A673 (cell line): ENCODE data around the gene ERBB3. TPM values are rescaled to one million over a fixed set of nuclear protein-coding genes. Genes with fewer than 3 reads are reported as not detected.

ENCODE experiments used
- BruUV-seq: library from RNA; stranded (reverse); fragments of 400-500 nt; replicated peaks from 2 replicates; lab custom pipeline; 2021; lab: Mats Ljungman, UMichigan
- CTCF ChIA-PET: fragments of 300-600 bp; sonication (Branson Sonifier 250); formaldehyde crosslinking; loops from one replicate; lab custom pipeline; 2022; ENCODE audit warnings: antibody characterized with exemption; lab: Charles Lee
- POLR2A ChIA-PET: fragments of 300-600 bp; sonication (Branson Sonifier 250); formaldehyde crosslinking; loops from one replicate; lab custom pipeline; 2022; ENCODE audit warnings: antibody characterized with exemption; ENCODE audit not compliant: low non-redundant PET; lab: Charles Lee
- DNase-seq: peaks from one replicate; pipeline ENCODE4 v3.0.0-alpha.2; 2015; ENCODE audit warnings: low spot score
- H3K27ac ChIP-seq: fragments of 200-600 bp; sonication (generic); 2 replicates; pipeline ENCODE4 v1.5.1; 2016; ENCODE audit warnings: mixed run types, low read depth, mild to moderate bottlenecking, mixed read lengths, antibody characterized with exemption, low read length; ENCODE audit not compliant: poor library complexity, severe bottlenecking
- H3K27me3 ChIP-seq: fragments of 200-600 bp; sonication (generic); replicated peaks from 2 replicates; pipeline ENCODE4 v1.6.1; 2017; ENCODE audit warnings: mixed run types, low read depth, mild to moderate bottlenecking, mixed read lengths, antibody characterized with exemption, low read length; ENCODE audit not compliant: insufficient read depth, poor library complexity
- H3K36me3 ChIP-seq: fragments of 200-600 bp; sonication (generic); 2 replicates; pipeline ENCODE4 v1.6.1; 2016; ENCODE audit warnings: mixed run types, mild to moderate bottlenecking, mixed read lengths, antibody characterized with exemption, low read length; ENCODE audit not compliant: insufficient read depth, poor library complexity, severe bottlenecking
- H3K4me1 ChIP-seq: fragments of 200-600 bp; sonication (generic); 2 replicates; pipeline ENCODE4 v1.6.1; 2017; ENCODE audit warnings: mixed run types, mild to moderate bottlenecking, mixed read lengths, antibody characterized with exemption, low read length; ENCODE audit not compliant: insufficient read depth, poor library complexity, severe bottlenecking
- H3K4me3 ChIP-seq: fragments of 200-600 bp; sonication (generic); 2 replicates; pipeline ENCODE4 v1.5.1; 2016; ENCODE audit warnings: low read depth, mixed run types, mild to moderate bottlenecking, mixed read lengths, low read length; ENCODE audit not compliant: poor library complexity, severe bottlenecking
- H3K9me3 ChIP-seq: fragments of 200-600 bp; sonication (generic); 2 replicates; pipeline ENCODE4 v1.6.1; 2016; ENCODE audit warnings: mixed run types, low read depth, mild to moderate bottlenecking, mixed read lengths, antibody characterized with exemption, low read length; ENCODE audit not compliant: poor library complexity, severe bottlenecking
- EZH2 ChIP-seq: fragments of 200-600 bp; sonication (generic); IDR thresholded peaks from 2 replicates; pipeline ENCODE4 v1.6.1; 2017; ENCODE audit warnings: borderline replicate concordance, low read depth, mild to moderate bottlenecking, mixed read lengths, antibody characterized with exemption, low read length; ENCODE audit not compliant: poor library complexity, severe bottlenecking
- intact Hi-C: fragments of 100-400 bp; cut with micrococcal nuclease; formaldehyde crosslinking; loops from one replicate; pipeline ENCODE4 v1.10.0; 2022; ENCODE audit not compliant: unreplicated experiment
- total RNA-seq: library from RNA; stranded (reverse); gene quantifications from 2 replicates; pipeline ENCODE4 v1.2.3, GENCODE V29; 2021
- TF ChIP-seq, protein P1 (sequence below): fragments of 300-800, 200-600 bp; sonication (generic); conservative IDR thresholded peaks from 2 replicates; pipeline ENCODE4 v1.5.1; 2017; ENCODE audit warnings: low read depth, mild to moderate bottlenecking, antibody characterized with exemption, low read length, moderate library complexity, mixed read lengths

The ERBB3 gene
- total RNA-seq, 1 experiment from 2014 or later, result 2.0 TPM

DNA sequence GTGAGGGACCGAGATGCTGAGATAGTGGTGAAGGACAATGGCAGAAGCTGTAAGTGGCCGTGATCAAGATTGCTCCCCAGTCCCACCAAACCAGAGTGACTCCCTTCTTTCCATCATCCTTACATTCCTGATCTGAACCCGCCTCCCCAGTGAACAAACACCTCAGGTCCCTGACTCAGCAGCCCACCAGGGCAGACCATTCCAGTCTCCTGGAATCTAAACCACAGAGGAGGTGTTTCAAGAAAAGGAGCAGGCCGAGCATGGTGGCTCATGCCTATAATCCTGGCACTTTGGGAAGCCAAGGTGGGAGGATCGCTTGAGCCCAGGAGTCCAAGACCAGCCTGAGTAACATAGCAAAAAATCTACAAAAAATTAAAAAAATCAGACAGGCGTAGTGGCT, 6.6 kb downstream of the ERBB3 start:
- Histone ChIP-seq H3K4me1 (no peaks in the 10 kb centered on the region), H3K36me3 (no peaks in the 10 kb centered on the region), H3K9me3 (no peaks in the 10 kb centered on the region), H3K27me3 (no peaks in the 10 kb centered on the region), H3K27ac (no peak overlapping the region), H3K4me3 (no peak overlapping the region)
- ChIA-PET POLR2A (no interaction called here), CTCF (no interaction called here)
- intact Hi-C loops, result no loop called here
- DNase-seq, result no peak
- no TSS peak for BruUV-seq
- TF ChIP-seq EZH2, result no peak
- TF ChIP-seq, protein P1, sequence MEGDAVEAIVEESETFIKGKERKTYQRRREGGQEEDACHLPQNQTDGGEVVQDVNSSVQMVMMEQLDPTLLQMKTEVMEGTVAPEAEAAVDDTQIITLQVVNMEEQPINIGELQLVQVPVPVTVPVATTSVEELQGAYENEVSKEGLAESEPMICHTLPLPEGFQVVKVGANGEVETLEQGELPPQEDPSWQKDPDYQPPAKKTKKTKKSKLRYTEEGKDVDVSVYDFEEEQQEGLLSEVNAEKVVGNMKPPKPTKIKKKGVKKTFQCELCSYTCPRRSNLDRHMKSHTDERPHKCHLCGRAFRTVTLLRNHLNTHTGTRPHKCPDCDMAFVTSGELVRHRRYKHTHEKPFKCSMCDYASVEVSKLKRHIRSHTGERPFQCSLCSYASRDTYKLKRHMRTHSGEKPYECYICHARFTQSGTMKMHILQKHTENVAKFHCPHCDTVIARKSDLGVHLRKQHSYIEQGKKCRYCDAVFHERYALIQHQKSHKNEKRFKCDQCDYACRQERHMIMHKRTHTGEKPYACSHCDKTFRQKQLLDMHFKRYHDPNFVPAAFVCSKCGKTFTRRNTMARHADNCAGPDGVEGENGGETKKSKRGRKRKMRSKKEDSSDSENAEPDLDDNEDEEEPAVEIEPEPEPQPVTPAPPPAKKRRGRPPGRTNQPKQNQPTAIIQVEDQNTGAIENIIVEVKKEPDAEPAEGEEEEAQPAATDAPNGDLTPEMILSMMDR, result no peak

DNA sequence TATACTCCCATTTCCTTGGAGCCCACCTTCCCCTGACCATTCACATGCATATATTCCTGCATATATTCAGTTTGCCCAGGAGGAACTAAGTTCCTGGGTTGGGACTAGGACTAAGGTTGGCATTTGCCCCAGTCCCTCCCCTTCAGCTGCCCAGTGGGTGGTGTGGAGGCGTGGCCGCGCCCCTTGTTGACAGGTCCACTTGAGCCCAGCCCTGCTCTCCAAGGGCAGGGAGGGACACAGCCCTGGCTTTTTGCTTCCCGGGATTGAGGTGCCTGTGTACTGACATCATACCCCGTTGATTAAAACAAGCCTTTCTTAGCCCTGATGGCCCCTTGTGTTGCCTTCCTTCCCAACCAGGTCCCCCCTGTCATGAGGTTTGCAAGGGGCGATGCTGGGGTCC, 7.3 kb downstream of the ERBB3 start:
- BruUV-seq, result no TSS peak
- no peak for TF ChIP-seq EZH2
- TF ChIP-seq, protein P1, result no peak
- Histone ChIP-seq H3K27me3 (no peaks in the 10 kb centered on the region), H3K27ac (no peak overlapping the region), H3K4me3 (no peak overlapping the region), H3K4me1 (no peaks in the 10 kb centered on the region), H3K9me3 (no peaks in the 10 kb centered on the region), H3K36me3 (no peaks in the 10 kb centered on the region)
- POLR2A ChIA-PET, result no interaction called here
- DNase-seq, result no peak
- intact Hi-C loops, result no loop called here
- CTCF ChIA-PET, result no interaction called here

DNA sequence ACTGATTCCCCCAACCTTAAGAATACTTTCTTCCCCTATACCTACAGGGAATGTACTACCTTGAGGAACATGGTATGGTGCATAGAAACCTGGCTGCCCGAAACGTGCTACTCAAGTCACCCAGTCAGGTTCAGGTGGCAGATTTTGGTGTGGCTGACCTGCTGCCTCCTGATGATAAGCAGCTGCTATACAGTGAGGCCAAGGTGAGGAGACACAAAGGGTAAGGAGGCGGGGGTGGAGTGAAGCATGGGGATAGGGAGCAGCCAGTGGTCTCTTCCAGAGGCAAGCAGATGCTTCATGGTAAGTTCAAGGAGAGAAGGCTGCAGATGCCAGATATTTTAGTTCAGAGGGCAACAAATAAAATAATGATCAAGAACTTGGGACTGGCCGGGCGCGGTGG, 17.8 kb downstream of the ERBB3 start:
- POLR2A ChIA-PET, result no interaction called here
- Histone ChIP-seq H3K36me3 (no peaks in the 10 kb centered on the region), H3K4me1 (no peaks in the 10 kb centered on the region), H3K4me3 (no peak overlapping the region), H3K9me3 (no peaks in the 10 kb centered on the region), H3K27ac (no peak overlapping the region), H3K27me3 (peaks cover 16% of the 10 kb centered on the region)
- intact Hi-C loops, result no loop called here
- CTCF ChIA-PET, result no interaction called here
- no peak for TF ChIP-seq EZH2
- TF ChIP-seq, protein P1, result no peak
- BruUV-seq, result no TSS peak
- DNase-seq, result no peak
